GM12878 (cell line): ENCODE results near the gene ZBTB8OS. TPM values are rescaled to one million over a fixed set of nuclear protein-coding genes. Genes with fewer than 3 reads are reported as not detected.

ENCODE experiments used
- ATAC-seq: fragments of 200-7000 bp; cut with Tn5 transposase; 3 replicates; pipeline ENCODE4 v1.9.1; 2020; ENCODE audit warnings: mild to moderate bottlenecking, moderate library complexity
- BruUV-seq: library from RNA; stranded (reverse); fragments of 400-500 nt; replicated peaks from 2 replicates; lab custom pipeline; 2021; lab: Mats Ljungman, UMichigan
- CTCF ChIA-PET: fragments of 300-600 bp; sonication (Branson Sonifier 250); formaldehyde crosslinking; extraction: SDS; loops from one replicate; lab custom pipeline; 2021; ENCODE audit warnings: inconsistent platforms; lab: Yijun Ruan, JAX
- POLR2A ChIA-PET: fragments of 350-600 bp; formaldehyde crosslinking; extraction: SDS; loops from one replicate; lab custom pipeline; 2021; ENCODE audit warnings: inconsistent platforms; lab: Charles Lee
- RAD21 ChIA-PET: fragments of 300-600 bp; sonication (Branson Sonifier 250); formaldehyde crosslinking; loops from one replicate; lab custom pipeline; 2023; ENCODE audit warnings: antibody characterized with exemption; ENCODE audit not compliant: unreplicated experiment; lab: Charles Lee
- SMC1A ChIA-PET: fragments of 300-600 bp; sonication (Branson Sonifier 250); formaldehyde crosslinking; loops from one replicate; lab custom pipeline; 2023; ENCODE audit not compliant: unreplicated experiment, uncharacterized antibody; lab: Charles Lee
- DNase-seq: peaks from one replicate; pipeline ENCODE4 v3.0.0-alpha.2; 2011; ENCODE audit warnings: low read depth, low spot score
- FAIRE-seq: peaks from 3 replicates; lab custom pipeline; 2011; peaks lifted over from hg19 to GRCh38; lab: Jason Lieb, UNC
- H2AFZ ChIP-seq: 2 replicates; pipeline ENCODE4 v1.6.0; 2011; ENCODE audit warnings: low read depth, low read length, control low read depth; ENCODE audit not compliant: control insufficient read depth
- H3K27ac ChIP-seq: 2 replicates; pipeline ENCODE4 v1.5.1; 2011; ENCODE audit warnings: control low read depth; ENCODE audit not compliant: control insufficient read depth, insufficient read depth
- H3K27me3 ChIP-seq, 2 experiments: replicated peaks in 1 of 2; 2 replicates each; pipeline versions ENCODE4 v1.6.0 to v1.6.1; 2011; ENCODE audit warnings: low read length in 1 of 2; ENCODE audit not compliant: control insufficient read depth in 2 of 2, insufficient read depth in 2 of 2
- H3K36me3 ChIP-seq, 2 experiments: 2 replicates each; pipeline ENCODE4 v1.5.1; 2011; ENCODE audit warnings: low read length in 1 of 2; ENCODE audit not compliant: control insufficient read depth in 2 of 2, insufficient read depth in 2 of 2
- H3K4me1 ChIP-seq: 2 replicates; pipeline ENCODE4 v1.6.1; 2011; ENCODE audit warnings: mild to moderate bottlenecking, low read length, moderate library complexity, mixed read lengths; ENCODE audit not compliant: control insufficient read depth, insufficient read depth
- H3K4me2 ChIP-seq: 2 replicates; pipeline ENCODE4 v1.6.0; 2011; ENCODE audit warnings: control low read depth; ENCODE audit not compliant: control insufficient read depth, insufficient read depth
- H3K4me3 ChIP-seq: fragments of 200-600 bp; sonication (generic); 2 replicates; pipeline ENCODE4 v1.5.1; 2016
- H3K79me2 ChIP-seq: 2 replicates; pipeline ENCODE4 v1.6.0; 2011; ENCODE audit warnings: low read length; ENCODE audit not compliant: control insufficient read depth, insufficient read depth
- H3K9ac ChIP-seq: 2 replicates; pipeline ENCODE4 v1.8.0; 2011; ENCODE audit warnings: low read length, control low read depth, mixed read lengths; ENCODE audit not compliant: control insufficient read depth, insufficient read depth
- H3K9me3 ChIP-seq: replicated peaks from 3 replicates; pipeline ENCODE4 v1.5.1; 2011; ENCODE audit warnings: mild to moderate bottlenecking, low read length; ENCODE audit not compliant: control insufficient read depth, insufficient read depth
- H4K20me1 ChIP-seq: 2 replicates; pipeline ENCODE4 v1.6.0; 2011; ENCODE audit not compliant: control insufficient read depth, insufficient read depth
- CBX3 ChIP-seq: fragments of 200-600 bp; sonication (generic); IDR thresholded peaks from 2 replicates; pipeline ENCODE4 v1.6.1; 2016; ENCODE audit warnings: low read depth, borderline replicate concordance
- CEBPB ChIP-seq, 2 experiments: fragments of 150-350 bp in 1 of 2; IDR thresholded peaks; 2 replicates each; pipeline ENCODE4 v1.6.1; 2012 to 2014; ENCODE audit warnings: low read depth in 2 of 2, low read length in 2 of 2, borderline replicate concordance in 1 of 2, inconsistent platforms in 1 of 2
- HCFC1 ChIP-seq: fragments of 150-350 bp; IDR thresholded peaks from 2 replicates; pipeline ENCODE4 v1.6.1; 2014; ENCODE audit warnings: low read length
- NR2C2 ChIP-seq: IDR thresholded peaks from 2 replicates; pipeline ENCODE4 v1.6.1; 2011; ENCODE audit warnings: borderline replicate concordance, low read depth; ENCODE audit not compliant: control insufficient read depth, insufficient read length
- RELA ChIP-seq: fragments of 450-650 bp; IDR thresholded peaks from 2 replicates; pipeline ENCODE4 v1.8.0; 2014; ENCODE audit warnings: borderline replicate concordance; ENCODE audit not compliant: partially characterized antibody
- SIX5 ChIP-seq: IDR thresholded peaks from 2 replicates; pipeline ENCODE4 v1.6.1; 2011; ENCODE audit warnings: mild to moderate bottlenecking, low read depth, low read length, moderate library complexity; ENCODE audit not compliant: severe bottlenecking
- STAT3 ChIP-seq: IDR thresholded peaks from 2 replicates; pipeline ENCODE4 v1.6.1; 2011; ENCODE audit warnings: low read depth, low read length, improper control_type of control experiment
- ZNF217 ChIP-seq: fragments of 450-650 bp; IDR thresholded peaks from 2 replicates; pipeline ENCODE4 v1.6.1; 2017; ENCODE audit warnings: antibody characterized with exemption, mild to moderate bottlenecking
- WGBS: methylation state at CpG from one replicate; pipeline ENCODE4 v1.1.6; 2016; ENCODE audit warnings: low lambda C conversion rate; ENCODE audit not compliant: insufficient replicate concordance, insufficient coverage; ENCODE audit errors: missing lambda C conversion rate; 5-methylcytosine and 5-hydroxymethylcytosine counted together
- in situ Hi-C: fragments of 300-500 bp; cut with MboI; formaldehyde crosslinking; loops from 9 replicates; pipeline ENCODE4 v1.14.3; 2018; ENCODE audit warnings: mixed read lengths
- intact Hi-C: fragments of 100-400 bp; cut with micrococcal nuclease; formaldehyde crosslinking; loops from one replicate; pipeline ENCODE4 v1.14.2; 2022; ENCODE audit not compliant: unreplicated experiment
- polyA plus RNA-seq, 11 experiments: library from polyadenylated mRNA; depleted of rRNA in 4 of 11; unstranded in 6 of 11; stranded (reverse) in 5 of 11; fragments of >200 nt; fragmentation: Nextera tagmentation in 4 of 11; fragmentation: Illumina TruSeq in 1 of 11; extraction: Ambion mirVana in 4 of 11; extraction: Trizol in 1 of 11; gene quantifications; 1 replicate in 1 of 11; 2 replicates in 10 of 11; pipeline versions ENCODE4 v1.2.1 to v1.2.3, GENCODE V29; 2011 to 2016; ENCODE audit warnings: inconsistent platforms in 2 of 11, missing spikeins in 2 of 11, low read depth in 1 of 11
- total RNA-seq, 4 experiments: library from RNA; depleted of rRNA in 3 of 4; stranded (reverse); fragments of >200 nt in 3 of 4; fragmentation: Illumina TruSeq in 1 of 4; extraction: Trizol in 1 of 4; gene quantifications; 2 replicates each; pipeline versions ENCODE4 v1.2.1 to v1.2.3, GENCODE V29; 2013 to 2021
- TF ChIP-seq, protein P1 (sequence below): fragments of 450-650 bp; IDR thresholded peaks from 2 replicates; pipeline ENCODE4 v1.6.1; 2016; ENCODE audit warnings: mild to moderate bottlenecking
- TF ChIP-seq, protein P2 (sequence below): IDR thresholded peaks from 2 replicates; pipeline ENCODE4 v1.6.1; 2012; ENCODE audit warnings: mild to moderate bottlenecking, low read depth, low read length
- TF ChIP-seq, protein P3 (sequence below): fragments of 450-650 bp; IDR thresholded peaks from 2 replicates; pipeline ENCODE4 v1.6.1; 2017; ENCODE audit warnings: antibody characterized with exemption, mild to moderate bottlenecking, moderate library complexity

The ZBTB8OS gene
- total and polyA plus RNA-seq, 10 of the 15 experiments (the other 5 are each of a cell fraction or from before 2014, with no cell fraction given): 77.8 to 350 (median 139) TPM

DNA sequence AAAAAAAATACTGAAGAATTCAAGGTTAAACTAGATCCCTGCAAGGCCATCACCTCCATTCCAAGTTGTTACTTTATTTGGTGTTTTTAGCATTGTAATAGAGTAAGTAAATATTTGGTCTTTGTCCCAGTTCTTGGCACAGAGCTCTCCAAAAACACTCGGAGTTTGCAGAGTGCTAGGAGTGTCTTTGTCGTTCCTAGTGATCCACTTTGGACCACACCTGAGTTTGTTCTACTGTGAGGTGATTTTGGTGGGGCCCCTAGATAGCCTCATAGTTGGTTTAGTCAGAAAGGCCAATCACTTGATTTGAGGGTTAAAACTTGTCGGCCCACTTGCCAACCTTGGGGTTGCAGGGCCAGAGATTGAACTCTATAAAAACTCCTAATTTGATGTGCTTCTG is 26.6 kb upstream of the ZBTB8OS start:
- no peaks in the 10 kb centered on the region for H3K27me3 ChIP-seq
- ChIA-PET RAD21 (interaction anchor here (1.0 kb wide), 1 partner anchor 156 kb away, joined by 3 read pairs; no protein-coding TSS in a partner anchor), POLR2A (interaction anchor here (0.6 kb wide), 1 partner anchor 1625 kb away, joined by 3 read pairs; no protein-coding TSS in a partner anchor), SMC1A (no interaction called here), CTCF (no interaction called here)
- H3K79me2 ChIP-seq: no peaks in the 10 kb centered on the region
- H3K4me1 ChIP-seq: no peaks in the 10 kb centered on the region
- H3K4me3 ChIP-seq: no peak overlapping the region
- no peak overlapping the region for H3K27ac ChIP-seq
- no TSS peak for BruUV-seq
- 67% methylated on average over 3 of the region's 3 CpGs for WGBS
- H3K9ac ChIP-seq: no peak overlapping the region
- no peak for ATAC-seq
- no peaks in the 10 kb centered on the region for H3K9me3 ChIP-seq
- intact Hi-C loops (no loop called here), in situ Hi-C loops (no loop called here)
- DNase-seq: no peak
- peaks cover 5 to 44% of the 10 kb centered on the region in 2 experiments for H3K36me3 ChIP-seq
- TF ChIP-seq STAT3: no peak
- TF ChIP-seq CBX3: no peak
- TF ChIP-seq, protein P1, sequence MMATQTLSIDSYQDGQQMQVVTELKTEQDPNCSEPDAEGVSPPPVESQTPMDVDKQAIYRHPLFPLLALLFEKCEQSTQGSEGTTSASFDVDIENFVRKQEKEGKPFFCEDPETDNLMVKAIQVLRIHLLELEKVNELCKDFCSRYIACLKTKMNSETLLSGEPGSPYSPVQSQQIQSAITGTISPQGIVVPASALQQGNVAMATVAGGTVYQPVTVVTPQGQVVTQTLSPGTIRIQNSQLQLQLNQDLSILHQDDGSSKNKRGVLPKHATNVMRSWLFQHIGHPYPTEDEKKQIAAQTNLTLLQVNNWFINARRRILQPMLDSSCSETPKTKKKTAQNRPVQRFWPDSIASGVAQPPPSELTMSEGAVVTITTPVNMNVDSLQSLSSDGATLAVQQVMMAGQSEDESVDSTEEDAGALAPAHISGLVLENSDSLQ: no peak
- TF ChIP-seq, protein P2, sequence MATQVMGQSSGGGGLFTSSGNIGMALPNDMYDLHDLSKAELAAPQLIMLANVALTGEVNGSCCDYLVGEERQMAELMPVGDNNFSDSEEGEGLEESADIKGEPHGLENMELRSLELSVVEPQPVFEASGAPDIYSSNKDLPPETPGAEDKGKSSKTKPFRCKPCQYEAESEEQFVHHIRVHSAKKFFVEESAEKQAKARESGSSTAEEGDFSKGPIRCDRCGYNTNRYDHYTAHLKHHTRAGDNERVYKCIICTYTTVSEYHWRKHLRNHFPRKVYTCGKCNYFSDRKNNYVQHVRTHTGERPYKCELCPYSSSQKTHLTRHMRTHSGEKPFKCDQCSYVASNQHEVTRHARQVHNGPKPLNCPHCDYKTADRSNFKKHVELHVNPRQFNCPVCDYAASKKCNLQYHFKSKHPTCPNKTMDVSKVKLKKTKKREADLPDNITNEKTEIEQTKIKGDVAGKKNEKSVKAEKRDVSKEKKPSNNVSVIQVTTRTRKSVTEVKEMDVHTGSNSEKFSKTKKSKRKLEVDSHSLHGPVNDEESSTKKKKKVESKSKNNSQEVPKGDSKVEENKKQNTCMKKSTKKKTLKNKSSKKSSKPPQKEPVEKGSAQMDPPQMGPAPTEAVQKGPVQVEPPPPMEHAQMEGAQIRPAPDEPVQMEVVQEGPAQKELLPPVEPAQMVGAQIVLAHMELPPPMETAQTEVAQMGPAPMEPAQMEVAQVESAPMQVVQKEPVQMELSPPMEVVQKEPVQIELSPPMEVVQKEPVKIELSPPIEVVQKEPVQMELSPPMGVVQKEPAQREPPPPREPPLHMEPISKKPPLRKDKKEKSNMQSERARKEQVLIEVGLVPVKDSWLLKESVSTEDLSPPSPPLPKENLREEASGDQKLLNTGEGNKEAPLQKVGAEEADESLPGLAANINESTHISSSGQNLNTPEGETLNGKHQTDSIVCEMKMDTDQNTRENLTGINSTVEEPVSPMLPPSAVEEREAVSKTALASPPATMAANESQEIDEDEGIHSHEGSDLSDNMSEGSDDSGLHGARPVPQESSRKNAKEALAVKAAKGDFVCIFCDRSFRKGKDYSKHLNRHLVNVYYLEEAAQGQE: no peak
- TF ChIP-seq SIX5: no peak
- TF ChIP-seq CEBPB (IDR thresholded peaks at IDR 0.05; ENCODE audit: borderline replicate concordance in 1 of 2, low read depth in 2 of 2, low read length in 2 of 2): no peak
- TF ChIP-seq ZNF217: no peak
- TF ChIP-seq RELA: no peak
- TF ChIP-seq HCFC1: no peak
- TF ChIP-seq NR2C2: no peak
- TF ChIP-seq, protein P3, sequence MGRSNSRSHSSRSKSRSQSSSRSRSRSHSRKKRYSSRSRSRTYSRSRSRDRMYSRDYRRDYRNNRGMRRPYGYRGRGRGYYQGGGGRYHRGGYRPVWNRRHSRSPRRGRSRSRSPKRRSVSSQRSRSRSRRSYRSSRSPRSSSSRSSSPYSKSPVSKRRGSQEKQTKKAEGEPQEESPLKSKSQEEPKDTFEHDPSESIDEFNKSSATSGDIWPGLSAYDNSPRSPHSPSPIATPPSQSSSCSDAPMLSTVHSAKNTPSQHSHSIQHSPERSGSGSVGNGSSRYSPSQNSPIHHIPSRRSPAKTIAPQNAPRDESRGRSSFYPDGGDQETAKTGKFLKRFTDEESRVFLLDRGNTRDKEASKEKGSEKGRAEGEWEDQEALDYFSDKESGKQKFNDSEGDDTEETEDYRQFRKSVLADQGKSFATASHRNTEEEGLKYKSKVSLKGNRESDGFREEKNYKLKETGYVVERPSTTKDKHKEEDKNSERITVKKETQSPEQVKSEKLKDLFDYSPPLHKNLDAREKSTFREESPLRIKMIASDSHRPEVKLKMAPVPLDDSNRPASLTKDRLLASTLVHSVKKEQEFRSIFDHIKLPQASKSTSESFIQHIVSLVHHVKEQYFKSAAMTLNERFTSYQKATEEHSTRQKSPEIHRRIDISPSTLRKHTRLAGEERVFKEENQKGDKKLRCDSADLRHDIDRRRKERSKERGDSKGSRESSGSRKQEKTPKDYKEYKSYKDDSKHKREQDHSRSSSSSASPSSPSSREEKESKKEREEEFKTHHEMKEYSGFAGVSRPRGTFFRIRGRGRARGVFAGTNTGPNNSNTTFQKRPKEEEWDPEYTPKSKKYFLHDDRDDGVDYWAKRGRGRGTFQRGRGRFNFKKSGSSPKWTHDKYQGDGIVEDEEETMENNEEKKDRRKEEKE: no peak
- H2AFZ ChIP-seq: no peak overlapping the region
- no peaks in the 10 kb centered on the region for H4K20me1 ChIP-seq
- no peak overlapping the region for H3K4me2 ChIP-seq
- FAIRE-seq: no peak
